NB4 (cell line): ENCODE results near the gene B3GALT5.

Experiments used
- MYC ChIP-seq: IDR thresholded peaks from 2 replicates; pipeline ENCODE4 v1.6.1; 2011; ENCODE audit warnings: low read depth, low read length
- POLR2A ChIP-seq: IDR thresholded peaks from 2 replicates; pipeline ENCODE4 v1.6.1; 2011; ENCODE audit warnings: mild to moderate bottlenecking; ENCODE audit not compliant: insufficient read length; ENCODE audit errors: extremely low read depth
- TF ChIP-seq, protein P1 (sequence below): IDR thresholded peaks from one replicate; pipeline ENCODE4 v1.5.1; 2012; ENCODE audit warnings: low read depth, low read length

- TF ChIP-seq, protein P1, sequence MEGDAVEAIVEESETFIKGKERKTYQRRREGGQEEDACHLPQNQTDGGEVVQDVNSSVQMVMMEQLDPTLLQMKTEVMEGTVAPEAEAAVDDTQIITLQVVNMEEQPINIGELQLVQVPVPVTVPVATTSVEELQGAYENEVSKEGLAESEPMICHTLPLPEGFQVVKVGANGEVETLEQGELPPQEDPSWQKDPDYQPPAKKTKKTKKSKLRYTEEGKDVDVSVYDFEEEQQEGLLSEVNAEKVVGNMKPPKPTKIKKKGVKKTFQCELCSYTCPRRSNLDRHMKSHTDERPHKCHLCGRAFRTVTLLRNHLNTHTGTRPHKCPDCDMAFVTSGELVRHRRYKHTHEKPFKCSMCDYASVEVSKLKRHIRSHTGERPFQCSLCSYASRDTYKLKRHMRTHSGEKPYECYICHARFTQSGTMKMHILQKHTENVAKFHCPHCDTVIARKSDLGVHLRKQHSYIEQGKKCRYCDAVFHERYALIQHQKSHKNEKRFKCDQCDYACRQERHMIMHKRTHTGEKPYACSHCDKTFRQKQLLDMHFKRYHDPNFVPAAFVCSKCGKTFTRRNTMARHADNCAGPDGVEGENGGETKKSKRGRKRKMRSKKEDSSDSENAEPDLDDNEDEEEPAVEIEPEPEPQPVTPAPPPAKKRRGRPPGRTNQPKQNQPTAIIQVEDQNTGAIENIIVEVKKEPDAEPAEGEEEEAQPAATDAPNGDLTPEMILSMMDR: no peak
- no peak for TF ChIP-seq MYC
- no peak for TF ChIP-seq POLR2A
These were observed 59.2 kb downstream of the B3GALT5 start for GRCh38 chr21:39671986-39672385.
